Left lung (tissue), 10 donors: Measurements from ENCODE around the gene NELFB. TPM values are rescaled to one million over a fixed set of nuclear protein-coding genes. Genes with fewer than 3 reads are reported as not detected.
"Not testable (repeated sequence)": the region's sequence is repeated elsewhere in the genome, so short reads cannot be mapped to it uniquely, and the experiment has no call there.

Experiments used
- ATAC-seq: fragments of 200-7000 bp; cut with Tn5 transposase; one replicate; pipeline ENCODE4 v1.9.1; 2020; ENCODE audit warnings: moderate library complexity
- DNase-seq, 4 donors: peaks; one replicate each; pipeline ENCODE4 v3.0.0-alpha.2; 2013 to 2020
- H3K27ac ChIP-seq, 2 donors: fragments of 200-600 bp; sonication (generic) in 1 of 2; one replicate each; pipeline versions ENCODE4 v1.5.0 to v1.8.0; 2020 to 2021
- H3K27me3 ChIP-seq, 2 donors: fragments of 200-600 bp; sonication (generic) in 1 of 2; one replicate each; pipeline versions ENCODE4 v1.5.0 to v1.8.0; 2020 to 2021
- H3K36me3 ChIP-seq, 2 donors: fragments of 200-600 bp; sonication (generic) in 1 of 2; one replicate each; pipeline versions ENCODE4 v1.5.0 to v1.8.0; 2020 to 2021
- H3K4me1 ChIP-seq, 2 donors: fragments of 200-600 bp; one replicate each; pipeline ENCODE4 v1.8.0; 2021
- H3K4me3 ChIP-seq, 2 donors: fragments of 200-600 bp; sonication (generic) in 1 of 2; one replicate each; pipeline versions ENCODE4 v1.5.0 to v1.8.0; 2020 to 2021; ENCODE audit warnings: mild to moderate bottlenecking in 1 of 2
- H3K9me3 ChIP-seq, 2 donors: fragments of 200-600 bp; sonication (generic) in 1 of 2; one replicate each; pipeline versions ENCODE4 v1.5.0 to v1.8.0; 2020 to 2021
- intact Hi-C, 2 donors: fragments of 100-400 bp; cut with DNase I; formaldehyde crosslinking; loops; one replicate each; pipeline versions ENCODE4 v1.11.2 to v1.14.2; 2022
- polyA plus RNA-seq, 6 donors: library from polyadenylated mRNA; unstranded; fragments of 120-200 nt; gene quantifications; one replicate each; pipeline ENCODE4 v1.2.1, GENCODE V29; 2013; ENCODE audit not compliant: insufficient read length in 6 of 6
- total RNA-seq, 2 donors: library from RNA; stranded (reverse); fragmentation: NEBNext Ultra II Directional; extraction: Animal tissue kit (Norgen Biotek cat#: 25700); gene quantifications; one replicate each; pipeline ENCODE4 v1.2.1, GENCODE V29; 2021
- TF ChIP-seq, protein P1 (sequence below), 2 donors: fragments of 200-600 bp; sonication (generic) in 1 of 2; IDR thresholded peaks; one replicate each; pipeline versions ENCODE4 v1.5.0 to v1.8.0; 2021; ENCODE audit warnings: antibody characterized with exemption in 2 of 2
- donor health status: DM: no; HTN: yes; CAD: no.
- donor health status: DM: no; HTN: no; CAD: no.

NELFB gene
- total and polyA plus RNA-seq, 8 donors: 47.8 to 62.9 (median 55.6) TPM

DNA sequence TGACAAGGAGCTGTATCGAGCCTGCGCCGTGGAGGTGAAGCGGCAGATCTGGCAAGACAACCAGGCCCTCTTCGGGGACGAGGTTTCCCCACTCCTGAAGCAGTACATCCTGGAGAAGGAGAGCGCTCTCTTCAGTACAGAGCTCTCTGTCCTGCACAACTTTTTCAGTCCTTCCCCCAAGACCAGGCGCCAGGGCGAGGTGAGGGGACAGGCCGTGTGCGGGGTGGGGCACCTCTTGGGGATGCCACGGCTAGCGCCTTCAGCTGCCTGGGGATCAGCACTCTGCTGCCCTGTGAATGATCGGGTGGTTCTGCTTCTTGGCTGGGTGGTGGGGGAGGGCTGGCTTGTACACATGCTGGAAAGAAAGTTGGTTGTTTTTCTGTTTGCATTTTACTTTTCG is 1.7 kb downstream of the NELFB start:
- no peak overlapping the region for H3K27ac ChIP-seq
- DNase-seq (no peak), ATAC-seq (no peak)
- no peaks in the 10 kb centered on the region for H3K27me3 ChIP-seq
- H3K9me3 ChIP-seq: no peaks in the 10 kb centered on the region
- intact Hi-C loops: no loop called here
- H3K4me1 ChIP-seq: peaks cover 13 to 28% of the 10 kb centered on the region in 2 donors
- peaks cover 0 to 27% of the 10 kb centered on the region in 2 donors for H3K36me3 ChIP-seq
- TF ChIP-seq, protein P1, sequence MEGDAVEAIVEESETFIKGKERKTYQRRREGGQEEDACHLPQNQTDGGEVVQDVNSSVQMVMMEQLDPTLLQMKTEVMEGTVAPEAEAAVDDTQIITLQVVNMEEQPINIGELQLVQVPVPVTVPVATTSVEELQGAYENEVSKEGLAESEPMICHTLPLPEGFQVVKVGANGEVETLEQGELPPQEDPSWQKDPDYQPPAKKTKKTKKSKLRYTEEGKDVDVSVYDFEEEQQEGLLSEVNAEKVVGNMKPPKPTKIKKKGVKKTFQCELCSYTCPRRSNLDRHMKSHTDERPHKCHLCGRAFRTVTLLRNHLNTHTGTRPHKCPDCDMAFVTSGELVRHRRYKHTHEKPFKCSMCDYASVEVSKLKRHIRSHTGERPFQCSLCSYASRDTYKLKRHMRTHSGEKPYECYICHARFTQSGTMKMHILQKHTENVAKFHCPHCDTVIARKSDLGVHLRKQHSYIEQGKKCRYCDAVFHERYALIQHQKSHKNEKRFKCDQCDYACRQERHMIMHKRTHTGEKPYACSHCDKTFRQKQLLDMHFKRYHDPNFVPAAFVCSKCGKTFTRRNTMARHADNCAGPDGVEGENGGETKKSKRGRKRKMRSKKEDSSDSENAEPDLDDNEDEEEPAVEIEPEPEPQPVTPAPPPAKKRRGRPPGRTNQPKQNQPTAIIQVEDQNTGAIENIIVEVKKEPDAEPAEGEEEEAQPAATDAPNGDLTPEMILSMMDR (IDR thresholded peaks at IDR 0.05): no peak
- H3K4me3 ChIP-seq: peak overlapping the region in 1 of 2 donors; percentile 99

DNA sequence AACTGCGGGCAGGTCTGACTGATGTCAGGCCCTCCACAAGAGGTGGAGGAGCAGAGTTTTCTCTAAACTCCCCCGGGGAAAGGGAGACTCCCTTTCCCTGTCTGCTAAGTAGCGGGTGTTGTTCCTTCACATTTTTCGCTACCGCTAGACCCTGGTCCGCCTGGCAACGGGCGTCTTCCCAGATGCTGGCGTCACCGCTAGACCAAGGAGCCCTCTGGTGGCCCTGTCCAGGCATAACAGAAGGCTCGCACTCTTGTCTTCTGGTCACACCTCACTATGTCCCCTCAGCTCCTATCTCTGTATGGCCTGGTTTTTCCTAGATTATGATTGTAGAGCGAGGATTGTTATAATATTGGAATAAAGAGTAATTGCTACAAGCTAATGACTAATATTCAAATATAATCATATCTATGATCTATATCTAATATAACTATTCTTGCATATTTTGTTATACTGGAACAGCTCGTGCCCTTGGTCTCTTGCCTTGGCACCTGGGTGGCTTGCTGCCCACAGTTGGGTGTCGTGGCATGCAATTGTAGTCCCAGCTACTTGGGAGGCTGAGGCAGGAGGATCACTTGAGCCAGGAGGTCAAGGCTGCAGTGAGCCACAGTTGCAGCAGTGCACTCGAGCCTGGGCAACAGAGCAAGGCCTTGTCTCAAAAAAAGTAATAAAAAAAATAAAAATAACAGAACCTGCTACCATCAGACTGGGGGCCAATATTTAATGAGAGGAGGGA is 7.2 kb downstream of the NELFB start:
- H3K27ac ChIP-seq, DNase-seq, H3K9me3 ChIP-seq, H3K4me1 ChIP-seq, intact Hi-C loops, H3K27me3 ChIP-seq, H3K4me3 ChIP-seq: not testable (repeated sequence)
- ATAC-seq: peak; percentile 27
- TF ChIP-seq, protein P1 (IDR thresholded peaks at IDR 0.05): peak; percentile 50 to 52
- peaks cover 0 to 56% of the 10 kb centered on the region in 2 donors for H3K36me3 ChIP-seq

DNA sequence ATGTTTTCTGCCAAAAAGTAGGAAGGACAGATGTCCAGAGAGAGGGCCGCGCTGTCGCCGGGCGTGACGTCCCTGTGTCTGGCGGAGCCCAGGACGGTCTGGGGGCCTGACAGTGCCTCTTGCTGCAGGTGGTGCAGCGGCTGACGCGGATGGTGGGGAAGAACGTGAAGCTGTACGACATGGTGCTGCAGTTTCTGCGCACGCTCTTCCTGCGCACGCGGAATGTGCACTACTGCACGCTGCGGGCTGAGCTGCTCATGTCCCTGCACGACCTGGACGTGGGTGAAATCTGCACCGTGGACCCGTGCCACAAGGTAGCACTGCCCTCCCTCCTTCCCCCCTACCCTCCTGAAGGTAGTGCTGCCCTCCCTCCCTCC is 7.8 kb downstream of the NELFB start:
- TF ChIP-seq, protein P1 (IDR thresholded peaks at IDR 0.05): no peak
- no peak for DNase-seq
- Histone ChIP-seq H3K4me1 (peaks cover 2 to 5% of the 10 kb centered on the region in 2 donors), H3K4me3 (no peak overlapping the region), H3K9me3 (no peaks in the 10 kb centered on the region), H3K27ac (no peak overlapping the region), H3K27me3 (no peaks in the 10 kb centered on the region), H3K36me3 (peaks cover 0 to 59% of the 10 kb centered on the region in 2 donors)
- intact Hi-C loops: no loop called here
- no peak for ATAC-seq

DNA sequence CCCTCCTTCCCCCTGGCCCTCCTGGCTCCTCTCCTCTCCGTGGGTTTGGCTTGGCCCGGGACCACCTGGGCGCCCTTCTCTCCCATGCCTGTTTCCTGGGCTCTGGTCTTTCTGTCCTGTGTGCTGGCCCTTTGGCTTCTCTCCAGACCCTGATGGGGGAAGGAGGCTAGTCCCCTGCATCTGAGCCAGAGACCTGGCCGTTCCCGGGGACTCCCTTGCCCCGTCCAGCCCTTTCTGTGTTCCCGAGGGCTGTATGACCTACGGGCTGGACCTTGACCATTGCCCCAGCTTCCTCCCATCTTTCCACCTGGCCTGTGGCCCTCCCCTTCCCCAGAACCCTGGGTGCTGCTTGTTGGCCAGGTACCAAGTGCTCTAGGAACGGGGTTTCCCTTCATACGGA is 8.4 kb downstream of the NELFB start:
- ATAC-seq: no peak
- Histone ChIP-seq H3K4me1 (peaks cover 8 to 12% of the 10 kb centered on the region in 2 donors), H3K4me3 (no peak overlapping the region), H3K36me3 (peaks cover 0 to 56% of the 10 kb centered on the region in 2 donors), H3K27me3 (no peaks in the 10 kb centered on the region), H3K9me3 (no peaks in the 10 kb centered on the region), H3K27ac (no peak overlapping the region)
- DNase-seq: no peak
- TF ChIP-seq, protein P1 (IDR thresholded peaks at IDR 0.05): no peak
- intact Hi-C loops: no loop called here

DNA sequence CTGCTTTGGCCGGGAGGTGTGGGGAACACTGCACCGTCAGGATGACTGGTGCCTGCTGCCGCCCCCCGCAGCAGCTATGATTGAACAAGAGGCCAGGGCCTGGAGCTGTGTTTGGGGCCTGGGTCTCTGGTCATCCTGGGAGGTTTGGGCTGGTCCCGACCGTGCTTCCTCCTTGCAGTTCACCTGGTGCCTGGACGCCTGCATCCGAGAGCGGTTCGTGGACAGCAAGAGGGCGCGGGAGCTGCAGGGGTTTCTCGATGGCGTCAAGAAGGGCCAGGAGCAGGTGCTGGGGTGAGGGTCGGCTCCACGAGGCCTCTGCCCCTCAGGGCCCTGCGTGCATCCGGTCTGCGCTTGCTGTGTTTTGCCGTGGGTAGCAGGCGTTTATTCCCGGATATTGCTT is 8.9 kb downstream of the NELFB start:
- ATAC-seq (no peak), DNase-seq (no peak)
- Histone ChIP-seq H3K27me3 (no peaks in the 10 kb centered on the region), H3K4me3 (no peak overlapping the region), H3K4me1 (peaks cover 13 to 17% of the 10 kb centered on the region in 2 donors), H3K27ac (no peak overlapping the region), H3K9me3 (no peaks in the 10 kb centered on the region), H3K36me3 (peaks cover 0 to 54% of the 10 kb centered on the region in 2 donors)
- TF ChIP-seq, protein P1 (IDR thresholded peaks at IDR 0.05): no peak
- intact Hi-C loops: no loop called here
